ENCODE measurements around the gene FBXW9. TPM values are rescaled to one million over a fixed set of nuclear protein-coding genes. Genes with fewer than 3 reads are reported as not detected.

Gene FBXW9
- total RNA-seq, 1 experiment from 2014 or later, result 6.7 TPM

- TF ChIP-seq CTCF (IDR thresholded peaks at IDR 0.05; ENCODE audit: unreplicated experiment), result no peak
- DNase-seq, result no peak
- Mint-ChIP-seq H3K4me1 (ENCODE audit: low read depth, unreplicated experiment) (no peaks in the 10 kb centered on the region), H3K36me3 (ENCODE audit: insufficient read depth, unreplicated experiment) (peaks cover 45% of the 10 kb centered on the region), H3K4me3 (ENCODE audit: low read depth, unreplicated experiment) (no peak overlapping the region), H3K9me3 (ENCODE audit: low read depth, unreplicated experiment) (no peaks in the 10 kb centered on the region), H3K27me3 (ENCODE audit: unreplicated experiment) (no peaks in the 10 kb centered on the region), H3K27ac (ENCODE audit: unreplicated experiment) (no peak overlapping the region)
- CTCF ChIA-PET, result interaction anchor here (0.7 kb wide), 1 partner anchor 1485 kb away, joined by 3 read pairs; no protein-coding TSS in a partner anchor
- no TSS peak for BruUV-seq (replicated peaks)
- intact Hi-C loops (cut with micrococcal nuclease; ENCODE audit: unreplicated experiment), result no loop called here
Measured at GRCh38 chr19:12708641-12709040, 12.2 kb upstream of the FBXW9 start.

GRCh38 chr19:12706332-12706718 lies 9.9 kb upstream of the FBXW9 start:
- no TSS peak for BruUV-seq (replicated peaks)
- Mint-ChIP-seq H3K27me3 (ENCODE audit: unreplicated experiment) (no peaks in the 10 kb centered on the region), H3K36me3 (ENCODE audit: insufficient read depth, unreplicated experiment) (peaks cover 45% of the 10 kb centered on the region), H3K4me1 (ENCODE audit: low read depth, unreplicated experiment) (no peaks in the 10 kb centered on the region), H3K27ac (ENCODE audit: unreplicated experiment) (no peak overlapping the region), H3K4me3 (ENCODE audit: low read depth, unreplicated experiment) (no peak overlapping the region), H3K9me3 (ENCODE audit: low read depth, unreplicated experiment) (no peaks in the 10 kb centered on the region)
- intact Hi-C loops (cut with micrococcal nuclease; ENCODE audit: unreplicated experiment), result no loop called here
- no peak for TF ChIP-seq CTCF (IDR thresholded peaks at IDR 0.05; ENCODE audit: unreplicated experiment)
- CTCF ChIA-PET, result no interaction called here
- DNase-seq, result no peak

DNA sequence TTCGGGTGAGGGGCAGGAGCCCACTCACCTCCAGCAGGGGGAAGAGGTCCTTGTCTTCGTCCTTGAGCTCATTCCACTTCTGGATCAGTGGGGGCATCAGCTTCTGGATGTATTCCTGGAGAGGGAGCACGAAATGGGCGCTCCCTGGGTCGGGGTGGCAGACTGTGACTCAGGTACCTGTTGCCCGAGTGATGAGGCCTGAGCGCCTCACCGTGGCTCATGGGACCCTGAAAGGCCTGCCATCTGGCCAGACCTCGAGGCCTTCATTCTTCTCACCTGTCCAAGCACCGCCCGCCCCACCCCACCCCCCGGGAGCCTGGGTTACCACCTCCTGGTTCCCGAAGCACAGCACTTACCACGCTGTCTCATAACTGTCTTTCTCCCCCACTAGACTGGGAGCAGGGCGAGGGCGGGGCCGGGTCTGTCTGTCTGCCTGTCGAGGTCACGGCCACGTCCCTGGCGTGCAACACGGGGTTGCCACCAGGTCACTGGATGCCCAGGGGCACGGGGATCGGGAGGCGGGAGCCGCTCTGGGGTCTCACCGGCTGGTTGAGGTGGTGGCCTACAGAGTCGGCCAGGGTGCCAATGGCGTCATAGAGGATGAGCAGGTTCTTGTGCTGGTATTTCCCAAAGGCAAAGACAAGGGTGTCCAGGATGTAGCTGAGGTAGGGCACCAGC lies 9.4 kb upstream of the FBXW9 start:
- CTCF ChIA-PET, result no interaction called here
- no peak overlapping the region for H3K4me3 Mint-ChIP-seq (ENCODE audit: low read depth, unreplicated experiment)
- no peak for DNase-seq
- no peak for TF ChIP-seq CTCF (IDR thresholded peaks at IDR 0.05; ENCODE audit: unreplicated experiment)
- H3K9me3 Mint-ChIP-seq (ENCODE audit: low read depth, unreplicated experiment), result no peaks in the 10 kb centered on the region
- intact Hi-C loops (cut with micrococcal nuclease; ENCODE audit: unreplicated experiment), result no loop called here
- BruUV-seq (replicated peaks), result no TSS peak
- no peaks in the 10 kb centered on the region for H3K27me3 Mint-ChIP-seq (ENCODE audit: unreplicated experiment)
- H3K36me3 Mint-ChIP-seq (ENCODE audit: insufficient read depth, unreplicated experiment), result peaks cover 45% of the 10 kb centered on the region
- H3K27ac Mint-ChIP-seq (ENCODE audit: unreplicated experiment), result no peak overlapping the region
- no peaks in the 10 kb centered on the region for H3K4me1 Mint-ChIP-seq (ENCODE audit: low read depth, unreplicated experiment)

DNA sequence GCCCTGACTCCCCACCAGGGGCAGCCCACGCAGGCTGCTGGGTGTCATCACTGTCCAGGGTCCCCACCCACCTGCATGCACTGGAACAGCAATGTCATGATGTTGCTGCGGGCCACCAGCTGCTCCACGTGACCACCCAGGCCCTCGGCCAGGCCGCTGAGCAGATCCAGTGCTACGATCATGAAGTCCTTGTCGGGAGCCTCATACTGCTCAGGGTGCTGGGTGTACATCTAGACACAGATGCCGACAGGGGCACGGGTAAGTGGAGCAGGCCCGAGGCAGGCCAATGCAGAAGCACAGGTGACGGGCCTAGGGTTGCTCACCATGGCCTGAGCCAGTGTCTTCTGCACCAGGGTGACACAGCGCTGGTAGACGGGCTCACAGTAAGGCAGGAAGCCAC lies 8.7 kb upstream of the FBXW9 start:
- Mint-ChIP-seq H3K36me3 (ENCODE audit: insufficient read depth, unreplicated experiment) (peaks cover 41% of the 10 kb centered on the region), H3K27me3 (ENCODE audit: unreplicated experiment) (no peaks in the 10 kb centered on the region), H3K27ac (ENCODE audit: unreplicated experiment) (no peak overlapping the region), H3K4me3 (ENCODE audit: low read depth, unreplicated experiment) (no peak overlapping the region), H3K4me1 (ENCODE audit: low read depth, unreplicated experiment) (no peaks in the 10 kb centered on the region), H3K9me3 (ENCODE audit: low read depth, unreplicated experiment) (no peaks in the 10 kb centered on the region)
- DNase-seq, result no peak
- CTCF ChIA-PET, result no interaction called here
- no TSS peak for BruUV-seq (replicated peaks)
- intact Hi-C loops (cut with micrococcal nuclease; ENCODE audit: unreplicated experiment), result no loop called here
- no peak for TF ChIP-seq CTCF (IDR thresholded peaks at IDR 0.05; ENCODE audit: unreplicated experiment)

Measured in Calu3 (cell line).